Gastrocnemius medialis (tissue), 4 donors: ENCODE measurements around the gene GSG1L.

Experiments used
- POLR2A ChIP-seq, 2 donors: fragments of 450-650 bp; IDR thresholded peaks; one replicate each; pipeline ENCODE4 v1.6.1; 2017; ENCODE audit warnings: antibody characterized with exemption in 2 of 2, mild to moderate bottlenecking in 2 of 2, moderate library complexity in 2 of 2
- TF ChIP-seq, protein P1 (sequence below), 5 experiments: fragments of 450-650 bp in 3 of 5; fragments of 200-600 bp in 2 of 5; sonication (generic) in 2 of 5; IDR thresholded peaks in 4 of 5; conservative IDR thresholded peaks in 1 of 5; 1 replicate in 4 of 5; 2 replicates in 1 of 5; pipeline ENCODE4 v1.5.1; 2016 to 2019; ENCODE audit warnings: antibody characterized with exemption in 5 of 5, mild to moderate bottlenecking in 3 of 5, moderate library complexity in 3 of 5

DNA sequence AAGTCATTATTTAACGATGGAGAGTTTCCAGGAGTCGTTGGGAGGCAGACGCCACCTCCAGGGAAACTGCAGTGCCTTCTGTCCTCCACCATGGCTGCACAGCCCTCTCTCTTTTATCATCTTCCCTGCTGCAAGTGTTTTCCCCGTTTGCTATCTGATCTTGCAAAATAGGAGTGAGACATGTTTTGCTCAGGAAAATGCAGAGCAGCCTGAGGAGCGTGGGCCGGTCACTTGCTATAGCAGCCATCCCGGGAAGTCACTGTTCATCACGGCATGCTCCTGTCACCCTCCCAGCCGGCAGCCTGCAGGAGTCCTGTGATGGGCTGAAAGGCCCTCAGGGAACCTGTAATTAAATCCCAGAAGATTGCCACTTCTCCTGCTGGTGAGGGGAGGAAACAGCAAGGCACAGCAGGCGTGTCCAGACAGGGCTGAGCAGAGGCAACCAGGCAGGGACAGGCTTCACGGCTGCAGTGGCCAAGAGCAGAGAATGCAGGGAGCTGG, 143.1 kb downstream of the GSG1L start:
- TF ChIP-seq, protein P1, sequence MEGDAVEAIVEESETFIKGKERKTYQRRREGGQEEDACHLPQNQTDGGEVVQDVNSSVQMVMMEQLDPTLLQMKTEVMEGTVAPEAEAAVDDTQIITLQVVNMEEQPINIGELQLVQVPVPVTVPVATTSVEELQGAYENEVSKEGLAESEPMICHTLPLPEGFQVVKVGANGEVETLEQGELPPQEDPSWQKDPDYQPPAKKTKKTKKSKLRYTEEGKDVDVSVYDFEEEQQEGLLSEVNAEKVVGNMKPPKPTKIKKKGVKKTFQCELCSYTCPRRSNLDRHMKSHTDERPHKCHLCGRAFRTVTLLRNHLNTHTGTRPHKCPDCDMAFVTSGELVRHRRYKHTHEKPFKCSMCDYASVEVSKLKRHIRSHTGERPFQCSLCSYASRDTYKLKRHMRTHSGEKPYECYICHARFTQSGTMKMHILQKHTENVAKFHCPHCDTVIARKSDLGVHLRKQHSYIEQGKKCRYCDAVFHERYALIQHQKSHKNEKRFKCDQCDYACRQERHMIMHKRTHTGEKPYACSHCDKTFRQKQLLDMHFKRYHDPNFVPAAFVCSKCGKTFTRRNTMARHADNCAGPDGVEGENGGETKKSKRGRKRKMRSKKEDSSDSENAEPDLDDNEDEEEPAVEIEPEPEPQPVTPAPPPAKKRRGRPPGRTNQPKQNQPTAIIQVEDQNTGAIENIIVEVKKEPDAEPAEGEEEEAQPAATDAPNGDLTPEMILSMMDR (IDR thresholded peaks at IDR 0.05 in 4 of 5, conservative IDR thresholded peaks at IDR 0.05 in 1 of 5), result no peak
- no peak for TF ChIP-seq POLR2A (IDR thresholded peaks at IDR 0.05)
